Activated naive CD4-positive, alpha-beta T cell treated with anti-CD3 and anti-CD28 coated beads for 36 hours (primary cell): ENCODE data around the gene RXRA. TPM values are rescaled to one million over a fixed set of nuclear protein-coding genes. Genes with fewer than 3 reads are reported as not detected.

Source experiments
- CTCF ChIA-PET: fragments of 350-600 bp; sonication (Branson Sonifier 250); formaldehyde crosslinking; loops from one replicate; lab custom pipeline; 2021; ENCODE audit warnings: antibody characterized with exemption; lab: Charles Lee
- DNase-seq: peaks from one replicate; pipeline ENCODE4 v3.0.0-alpha.2; 2020
- H3K27ac Mint-ChIP-seq: one replicate; pipeline ENCODE4 v1.8.0; 2021; ENCODE audit warnings: mild to moderate bottlenecking, mixed read lengths
- H3K27me3 Mint-ChIP-seq: one replicate; pipeline ENCODE4 v1.8.0; 2021; ENCODE audit warnings: low read depth, mixed read lengths
- H3K36me3 Mint-ChIP-seq: one replicate; pipeline ENCODE4 v1.8.0; 2021; ENCODE audit warnings: low read depth, mixed read lengths
- H3K4me1 Mint-ChIP-seq: one replicate; pipeline ENCODE4 v1.8.0; 2021; ENCODE audit warnings: low read depth, mixed read lengths
- H3K4me3 Mint-ChIP-seq: one replicate; pipeline ENCODE4 v1.8.0; 2021; ENCODE audit warnings: mild to moderate bottlenecking, moderate library complexity, mixed read lengths
- H3K9me3 Mint-ChIP-seq: one replicate; pipeline ENCODE4 v1.8.0; 2021; ENCODE audit warnings: mixed read lengths
- intact Hi-C: fragments of 100-400 bp; cut with micrococcal nuclease; formaldehyde crosslinking; loops from one replicate; pipeline ENCODE4 v1.15.1; 2023
- total RNA-seq, 2 experiments: library from RNA; stranded (reverse); gene quantifications; one replicate each; pipeline ENCODE4 v1.2.3, GENCODE V29; 2021

The RXRA gene
- total RNA-seq, 2 experiments from 2014 or later: 2.1 to 2.2 TPM

- no peaks in the 10 kb centered on the region for H3K36me3 Mint-ChIP-seq
- no peaks in the 10 kb centered on the region for H3K27me3 Mint-ChIP-seq
- no peak overlapping the region for H3K27ac Mint-ChIP-seq
These were observed 14.4 kb downstream of the RXRA start for GRCh38 chr9:134340475-134341160.

GRCh38 chr9:134341306-134341705, 15.1 kb downstream of the RXRA start:
- no peak overlapping the region for H3K27ac Mint-ChIP-seq
- CTCF ChIA-PET: interaction anchor here (0.7 kb wide), 1 partner anchor 101 kb away, joined by 3 read pairs; no protein-coding TSS in a partner anchor
- no peak overlapping the region for H3K4me3 Mint-ChIP-seq
- H3K4me1 Mint-ChIP-seq: peaks cover 13% of the 10 kb centered on the region
- no peaks in the 10 kb centered on the region for H3K9me3 Mint-ChIP-seq
- no peak for DNase-seq
- intact Hi-C loops: no loop called here
- H3K36me3 Mint-ChIP-seq: no peaks in the 10 kb centered on the region
- no peaks in the 10 kb centered on the region for H3K27me3 Mint-ChIP-seq

More at GRCh38 chr9:134340475-134341160, 14.4 kb downstream of the RXRA start:
- Mint-ChIP-seq H3K4me3 (no peak overlapping the region), H3K4me1 (peaks cover 13% of the 10 kb centered on the region), H3K9me3 (no peaks in the 10 kb centered on the region)
- CTCF ChIA-PET: interaction anchor here (0.7 kb wide), 1 partner anchor 100 kb away, joined by 3 read pairs; no protein-coding TSS in a partner anchor
- DNase-seq: no peak
- intact Hi-C loops: no loop called here

GRCh38 chr9:134341929-134342745, 15.9 kb downstream of the RXRA start:
- CTCF ChIA-PET: no interaction called here
- no peaks in the 10 kb centered on the region for H3K36me3 Mint-ChIP-seq
- peaks cover 13% of the 10 kb centered on the region for H3K4me1 Mint-ChIP-seq
- H3K27ac Mint-ChIP-seq: no peak overlapping the region
- H3K27me3 Mint-ChIP-seq: no peaks in the 10 kb centered on the region
- no peak for DNase-seq
- H3K9me3 Mint-ChIP-seq: no peaks in the 10 kb centered on the region
- no peak overlapping the region for H3K4me3 Mint-ChIP-seq
- intact Hi-C loops: no loop called here

- Mint-ChIP-seq H3K4me1 (peaks cover 13% of the 10 kb centered on the region), H3K27me3 (no peaks in the 10 kb centered on the region), H3K36me3 (no peaks in the 10 kb centered on the region), H3K4me3 (no peak overlapping the region), H3K9me3 (no peaks in the 10 kb centered on the region), H3K27ac (no peak overlapping the region)
- intact Hi-C loops: no loop called here
- CTCF ChIA-PET: no interaction called here
- DNase-seq: no peak
These were observed 16.5 kb downstream of the RXRA start for GRCh38 chr9:134342746-134343115.

- intact Hi-C loops: no loop called here
- CTCF ChIA-PET: no interaction called here
- no peak for DNase-seq
- Mint-ChIP-seq H3K4me1 (peaks cover 13% of the 10 kb centered on the region), H3K36me3 (no peaks in the 10 kb centered on the region), H3K9me3 (no peaks in the 10 kb centered on the region), H3K4me3 (no peak overlapping the region), H3K27me3 (no peaks in the 10 kb centered on the region), H3K27ac (no peak overlapping the region)
These were observed 17.4 kb downstream of the RXRA start for GRCh38 chr9:134343637-134344036.

GRCh38 chr9:134344068-134344799, 18.0 kb downstream of the RXRA start:
- intact Hi-C loops: no loop called here
- Mint-ChIP-seq H3K9me3 (no peaks in the 10 kb centered on the region), H3K27ac (no peak overlapping the region), H3K4me3 (no peak overlapping the region), H3K36me3 (no peaks in the 10 kb centered on the region), H3K4me1 (peaks cover 13% of the 10 kb centered on the region), H3K27me3 (no peaks in the 10 kb centered on the region)
- peak; percentile 34 for DNase-seq
- CTCF ChIA-PET: no interaction called here

- no peaks in the 10 kb centered on the region for H3K27me3 Mint-ChIP-seq
- no peak overlapping the region for H3K4me3 Mint-ChIP-seq
- H3K4me1 Mint-ChIP-seq: peaks cover 13% of the 10 kb centered on the region
- CTCF ChIA-PET: no interaction called here
- no peaks in the 10 kb centered on the region for H3K9me3 Mint-ChIP-seq
- no peaks in the 10 kb centered on the region for H3K36me3 Mint-ChIP-seq
- DNase-seq: no peak
- H3K27ac Mint-ChIP-seq: no peak overlapping the region
- intact Hi-C loops: no loop called here
These were observed 18.6 kb downstream of the RXRA start for GRCh38 chr9:134344800-134345310.

GRCh38 chr9:134345737-134346136, 19.5 kb downstream of the RXRA start:
- no peaks in the 10 kb centered on the region for H3K27me3 Mint-ChIP-seq
- no peaks in the 10 kb centered on the region for H3K36me3 Mint-ChIP-seq
- intact Hi-C loops: no loop called here
- CTCF ChIA-PET: no interaction called here
- no peak overlapping the region for H3K27ac Mint-ChIP-seq
- H3K4me3 Mint-ChIP-seq: no peak overlapping the region
- no peak for DNase-seq
- no peaks in the 10 kb centered on the region for H3K9me3 Mint-ChIP-seq
- peaks cover 13% of the 10 kb centered on the region for H3K4me1 Mint-ChIP-seq

GRCh38 chr9:134346151-134346550, 19.9 kb downstream of the RXRA start:
- CTCF ChIA-PET: no interaction called here
- H3K9me3 Mint-ChIP-seq: no peaks in the 10 kb centered on the region
- no peaks in the 10 kb centered on the region for H3K36me3 Mint-ChIP-seq
- DNase-seq: no peak
- H3K4me3 Mint-ChIP-seq: no peak overlapping the region
- H3K27ac Mint-ChIP-seq: no peak overlapping the region
- H3K27me3 Mint-ChIP-seq: no peaks in the 10 kb centered on the region
- intact Hi-C loops: no loop called here
- peaks cover 13% of the 10 kb centered on the region for H3K4me1 Mint-ChIP-seq

- Mint-ChIP-seq H3K9me3 (no peaks in the 10 kb centered on the region), H3K36me3 (no peaks in the 10 kb centered on the region), H3K27me3 (no peaks in the 10 kb centered on the region), H3K27ac (no peak overlapping the region), H3K4me1 (peaks cover 14% of the 10 kb centered on the region), H3K4me3 (no peak overlapping the region)
- no peak for DNase-seq
- CTCF ChIA-PET: no interaction called here
- intact Hi-C loops: no loop called here
These were observed 20.8 kb downstream of the RXRA start for GRCh38 chr9:134346840-134347583.

- Mint-ChIP-seq H3K27ac (no peak overlapping the region), H3K4me1 (peaks cover 12% of the 10 kb centered on the region), H3K4me3 (no peak overlapping the region), H3K27me3 (no peaks in the 10 kb centered on the region), H3K9me3 (no peaks in the 10 kb centered on the region), H3K36me3 (no peaks in the 10 kb centered on the region)
- no peak for DNase-seq
- CTCF ChIA-PET: no interaction called here
- intact Hi-C loops: no loop called here
These were observed 21.7 kb downstream of the RXRA start for GRCh38 chr9:134347996-134348395.
